IPS-NIHi11 (cell line): ENCODE results near the gene KPNB1.

ENCODE experiments used
- DNase-seq: peaks from one replicate; pipeline ENCODE4 v3.0.0; 2012; ENCODE audit warnings: mixed read lengths, low spot score

KPNB1 gene

GRCh38 chr17:47711366-47712099 is 61.8 kb downstream of the KPNB1 start:
- no peak for DNase-seq

- no peak for DNase-seq
Observed at GRCh38 chr17:47712330-47713023, 62.8 kb downstream of the KPNB1 start.

DNA sequence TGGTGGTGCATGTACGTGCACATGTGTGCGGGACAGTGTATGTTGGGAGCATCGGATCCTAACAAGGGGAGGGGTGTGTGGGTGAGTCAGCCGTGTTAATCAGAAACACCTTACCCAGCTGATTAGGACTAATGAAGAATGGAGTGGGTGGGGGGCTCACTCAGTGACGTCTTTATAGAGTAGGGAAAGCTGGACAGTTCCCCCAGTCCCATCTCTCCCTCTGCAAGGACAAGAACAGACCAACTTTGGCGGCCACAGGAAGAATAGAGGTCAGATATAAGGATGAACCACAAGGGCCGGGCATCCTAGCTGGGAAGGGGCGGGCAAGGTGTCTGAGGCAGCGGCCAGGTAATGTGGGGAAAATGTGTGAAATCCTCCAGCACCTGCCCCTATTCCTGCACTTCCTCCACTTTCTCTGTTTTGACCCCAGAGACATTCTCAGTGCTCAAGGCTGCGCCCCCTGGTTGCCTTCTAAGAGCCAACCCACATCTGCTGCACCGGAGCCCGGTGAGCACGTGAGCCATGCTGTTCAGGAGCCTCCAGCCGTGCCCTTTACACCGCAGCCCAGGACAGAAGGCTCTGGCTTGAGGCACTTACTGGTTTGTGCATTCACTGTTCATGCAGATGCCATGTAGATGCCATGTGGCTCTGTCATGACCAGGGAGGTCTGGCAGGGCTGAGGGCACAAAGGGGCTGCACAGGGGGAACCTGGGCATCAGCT is 64.4 kb downstream of the KPNB1 start:
- peak; percentile 75 for DNase-seq

- DNase-seq, result no peak
Observed at GRCh38 chr17:47714773-47715396, 65.2 kb downstream of the KPNB1 start.

DNA sequence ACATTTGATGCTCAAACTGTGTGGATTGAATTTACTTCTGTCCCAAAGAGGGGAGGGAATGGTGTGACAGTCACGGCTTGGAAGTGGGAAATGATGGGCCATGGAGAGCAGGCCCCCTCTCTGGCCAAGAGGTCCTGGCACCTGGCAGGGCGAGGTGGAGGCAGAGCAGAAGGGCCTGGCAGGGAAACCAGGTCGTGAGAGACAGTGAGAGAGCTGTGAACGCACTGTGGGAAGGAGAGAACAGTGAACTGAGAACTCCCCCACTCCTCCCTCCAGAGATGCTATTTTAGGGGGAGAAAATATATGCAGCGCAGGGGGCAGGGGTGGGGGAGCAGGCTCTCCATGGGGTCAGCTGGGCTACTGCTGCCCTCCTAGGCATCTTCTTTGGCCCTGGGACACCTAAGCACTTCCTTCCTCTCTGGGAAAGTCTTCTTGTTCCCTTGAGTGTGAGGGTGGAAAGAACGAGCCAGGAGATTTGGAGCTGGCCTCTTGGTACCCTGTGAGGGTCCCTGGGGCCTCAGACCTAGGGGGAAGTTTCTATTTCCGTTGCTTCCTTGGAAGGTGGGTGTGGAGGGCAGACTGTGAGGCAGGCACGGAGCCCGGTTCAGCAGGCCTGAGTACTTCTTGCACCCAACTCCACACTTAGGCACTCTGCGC is 66.1 kb downstream of the KPNB1 start:
- no peak for DNase-seq

GRCh38 chr17:47716375-47716774 is 66.7 kb downstream of the KPNB1 start:
- DNase-seq, result no peak

DNA sequence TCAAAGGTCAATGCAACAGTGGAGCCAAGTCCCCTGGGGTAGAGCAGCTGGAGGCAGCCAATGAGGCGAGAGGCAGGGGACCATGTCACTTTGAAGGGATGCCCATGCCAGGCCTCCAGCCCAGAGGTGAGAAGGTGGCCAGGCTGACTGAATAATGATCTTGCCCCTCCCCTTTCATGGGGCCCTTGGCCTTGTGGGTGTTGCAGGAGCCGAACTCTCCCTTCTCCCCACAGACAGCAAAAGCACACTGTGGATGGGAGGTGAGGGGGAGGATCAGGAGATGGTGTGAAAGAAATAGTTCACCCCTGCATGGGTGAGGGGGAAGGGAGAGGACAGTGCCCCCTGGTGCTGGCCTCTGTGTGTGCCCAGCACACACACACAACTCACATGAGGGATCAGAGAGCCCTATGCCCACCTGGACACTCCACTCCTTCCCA is 67.6 kb downstream of the KPNB1 start:
- DNase-seq, result peak; percentile 46

- no peak for DNase-seq
Observed at GRCh38 chr17:47717979-47718621, 68.4 kb downstream of the KPNB1 start.

GRCh38 chr17:47718634-47719405 is 69.1 kb downstream of the KPNB1 start:
- no peak for DNase-seq

DNA sequence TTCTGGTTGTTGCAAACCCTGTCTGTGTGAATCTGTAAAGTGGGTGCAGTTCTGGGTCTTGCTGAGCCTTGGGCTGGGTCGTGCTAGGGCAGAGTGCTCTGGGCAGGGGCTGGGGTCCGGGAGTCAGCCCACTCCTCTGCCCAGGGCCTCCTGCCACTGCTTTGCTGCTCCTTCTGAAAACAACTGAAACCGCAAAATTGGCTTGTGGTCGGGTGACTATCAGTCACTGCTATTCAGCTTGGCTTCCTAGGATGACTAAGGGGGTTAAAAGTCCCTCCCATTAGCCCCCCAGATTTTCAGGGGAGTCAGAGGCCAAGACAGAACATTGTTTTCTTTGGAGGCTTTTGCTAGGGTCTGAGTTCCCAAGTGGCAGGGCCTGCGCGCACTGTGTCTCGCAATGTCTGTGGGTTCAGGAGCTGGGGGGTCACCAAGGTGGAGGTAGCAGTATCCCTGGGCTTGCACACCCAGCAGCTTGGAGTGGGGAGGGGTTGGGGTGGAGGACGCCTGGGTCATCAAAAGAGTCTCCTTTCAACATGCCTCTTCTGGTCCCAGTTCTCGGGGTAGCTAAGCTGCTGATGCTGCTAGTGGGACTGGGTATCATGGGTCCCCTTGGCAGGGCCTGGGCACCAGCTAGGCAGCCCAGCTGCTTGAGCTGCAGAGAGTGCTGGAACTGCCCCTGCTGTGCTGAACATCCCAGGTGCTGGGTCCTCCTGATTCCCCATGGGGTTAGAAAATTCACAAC is 69.9 kb downstream of the KPNB1 start:
- DNase-seq, result no peak

GRCh38 chr17:47720196-47720595 is 70.5 kb downstream of the KPNB1 start:
- no peak for DNase-seq

GRCh38 chr17:47720754-47721533 is 71.2 kb downstream of the KPNB1 start:
- peak; percentile 61 for DNase-seq

DNA sequence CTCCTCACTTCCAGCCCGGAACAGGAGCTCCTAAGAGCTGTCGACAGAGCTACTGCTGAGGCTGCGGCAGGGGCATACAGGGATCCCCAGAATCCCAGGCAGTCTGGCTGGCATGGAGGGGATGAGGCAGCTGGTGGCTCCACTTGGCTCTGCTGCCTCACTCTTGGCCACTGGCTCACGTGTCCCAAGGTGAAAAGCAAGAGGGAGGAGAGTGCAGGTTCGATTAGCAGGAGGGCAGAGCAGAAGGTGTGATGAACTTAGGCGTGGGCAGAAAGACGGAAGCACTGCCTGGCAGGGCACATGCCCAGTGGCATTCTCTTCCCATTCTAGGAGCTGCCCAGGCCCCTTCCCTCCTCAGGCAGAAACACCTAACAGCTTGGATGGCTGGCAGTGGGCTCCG is 72.0 kb downstream of the KPNB1 start:
- no peak for DNase-seq

DNA sequence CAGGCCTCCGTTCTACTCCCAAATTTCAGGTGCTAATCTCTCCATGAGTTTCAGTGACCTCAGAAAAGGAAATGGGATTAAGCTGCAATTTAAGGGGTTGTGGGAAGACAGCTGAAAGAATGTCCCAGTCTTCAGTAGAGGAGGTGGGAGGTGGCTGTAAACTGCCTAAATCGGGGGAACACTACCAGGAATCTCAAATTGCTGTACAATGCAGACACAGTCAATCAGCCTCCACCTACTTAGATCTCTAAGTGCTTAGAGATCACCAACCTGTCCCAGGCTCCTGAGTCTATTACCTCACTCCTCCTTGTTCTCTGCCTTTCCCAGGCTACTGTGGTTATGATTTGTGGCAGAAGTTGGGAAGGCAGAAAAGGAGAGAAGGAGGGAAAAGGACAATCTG is 75.0 kb downstream of the KPNB1 start:
- DNase-seq, result no peak

- DNase-seq, result no peak
Observed at GRCh38 chr17:47725446-47726111, 75.9 kb downstream of the KPNB1 start.

- no peak for DNase-seq
Observed at GRCh38 chr17:47726796-47727703, 77.3 kb downstream of the KPNB1 start.

GRCh38 chr17:47727704-47728036 is 78.0 kb downstream of the KPNB1 start:
- no peak for DNase-seq
